K562 (cell line): ENCODE data around the gene CTTNBP2. TPM values are rescaled to one million over a fixed set of nuclear protein-coding genes. Genes with fewer than 3 reads are reported as not detected.
A peak's percentile ranks its signal among the peaks of the same experiment; 100 is the strongest.

ENCODE experiments used
- ATAC-seq: fragments of 200-7000 bp; cut with Tn5 transposase; 3 replicates; pipeline ENCODE4 v1.9.1; 2020; ENCODE audit warnings: moderate library complexity
- Bru-seq: library from RNA; stranded (reverse); fragments of 400-500 nt; gene quantifications from one replicate; lab custom pipeline; 2021; lab: Mats Ljungman, UMichigan
- BruChase-seq, 2 experiments: library from RNA; stranded (reverse); fragments of 400-500 nt; gene quantifications; one replicate each; lab custom pipeline; 2021; lab: Mats Ljungman, UMichigan
- BruUV-seq: library from RNA; stranded (reverse); fragments of 400-500 nt; replicated peaks from 2 replicates; lab custom pipeline; 2021; lab: Mats Ljungman, UMichigan
- CTCF ChIA-PET: fragments of 300-600 bp; formaldehyde crosslinking; extraction: SDS; loops from one replicate; lab custom pipeline; 2021; ENCODE audit warnings: low intra/inter-chr PET ratio; lab: Yijun Ruan, JAX
- POLR2A ChIA-PET: fragments of 300-600, 350-650 bp; sonication (Branson Sonifier 250); formaldehyde crosslinking; extraction: SDS; loops from one replicate; lab custom pipeline; 2021; ENCODE audit warnings: antibody characterized with exemption, inconsistent platforms; lab: Yijun Ruan, JAX
- DNase-seq, 4 experiments: peaks; one replicate each; pipeline versions ENCODE4 v3.0.0 to v3.0.0-alpha.2; 2011 to 2018; ENCODE audit warnings: low spot score in 3 of 4, mixed read lengths in 3 of 4; ENCODE audit errors: extremely low read depth in 1 of 4
- FAIRE-seq: peaks from 2 replicates; lab custom pipeline; 2011; peaks lifted over from hg19 to GRCh38; lab: Jason Lieb, UNC
- H2AFZ ChIP-seq: 2 replicates; pipeline ENCODE4 v1.6.0; 2011; ENCODE audit warnings: low read depth, low read length, control low read depth, inconsistent platforms
- H3K27ac ChIP-seq: fragments of 200-600 bp; 3 replicates; pipeline ENCODE4 v1.8.0; 2011; ENCODE audit warnings: low read depth, mild to moderate bottlenecking, control low read depth, inconsistent platforms, low read length, moderate library complexity, mixed read lengths; ENCODE audit errors: extremely low read depth
- H3K27me3 ChIP-seq, 2 experiments: fragments of 300-600 bp in 1 of 2; 2 replicates in 1 of 2; 3 replicates in 1 of 2; pipeline versions ENCODE4 v1.6.0 to v1.8.0; 2011; ENCODE audit warnings: inconsistent platforms in 2 of 2, low read length in 2 of 2, mild to moderate bottlenecking in 1 of 2, mixed read lengths in 1 of 2, moderate library complexity in 1 of 2; ENCODE audit not compliant: control insufficient read depth in 2 of 2, insufficient read depth in 2 of 2
- H3K36me3 ChIP-seq: fragments of 300-600 bp; 3 replicates; pipeline ENCODE4 v1.8.0; 2011; ENCODE audit warnings: mild to moderate bottlenecking, low read length, inconsistent platforms; ENCODE audit not compliant: control insufficient read depth, insufficient read depth
- H3K4me1 ChIP-seq, 2 experiments: fragments of 200-600 bp in 1 of 2; replicated peaks in 1 of 2; 2 replicates in 1 of 2; 3 replicates in 1 of 2; pipeline versions ENCODE4 v1.5.1 to v1.8.0; 2011; ENCODE audit warnings: inconsistent platforms in 2 of 2, low read length in 2 of 2, mild to moderate bottlenecking in 1 of 2, mixed read lengths in 1 of 2, moderate library complexity in 1 of 2; ENCODE audit not compliant: control insufficient read depth in 2 of 2, insufficient read depth in 2 of 2
- H3K4me2 ChIP-seq: 2 replicates; pipeline ENCODE4 v1.6.1; 2011; ENCODE audit warnings: low read length, control low read depth, inconsistent platforms, mixed read lengths; ENCODE audit not compliant: insufficient read depth
- H3K4me3 ChIP-seq: fragments of 200-600 bp; sonication (generic), shearing (Covaris generic); 2 replicates; pipeline ENCODE4 v1.5.1; 2016; ENCODE audit warnings: control low read depth, inconsistent platforms
- H3K79me2 ChIP-seq: fragments of 200-600 bp; 3 replicates; pipeline ENCODE4 v1.8.0; 2011; ENCODE audit warnings: low read length, inconsistent platforms; ENCODE audit not compliant: control insufficient read depth, insufficient read depth
- H3K9ac ChIP-seq, 2 experiments: 2 replicates each; pipeline versions ENCODE4 v1.6.0 to v1.6.1; 2011; ENCODE audit warnings: low read depth in 2 of 2, low read length in 2 of 2, control low read depth in 1 of 2, inconsistent platforms in 1 of 2, mild to moderate bottlenecking in 1 of 2, mixed read lengths in 1 of 2; ENCODE audit not compliant: insufficient read depth in 1 of 2
- H3K9me1 ChIP-seq: one replicate; pipeline ENCODE4 v1.6.0; 2011; ENCODE audit warnings: inconsistent platforms, mild to moderate bottlenecking, low read length, moderate library complexity; ENCODE audit not compliant: control insufficient read depth, insufficient read depth
- H3K9me3 ChIP-seq: replicated peaks from 2 replicates; pipeline ENCODE4 v1.5.1; 2011; ENCODE audit warnings: low read depth, low read length, inconsistent platforms; ENCODE audit not compliant: control insufficient read depth, insufficient read depth
- H4K20me1 ChIP-seq: replicated peaks from 2 replicates; pipeline ENCODE4 v1.6.1; 2011; ENCODE audit warnings: low read length, inconsistent platforms, mixed read lengths; ENCODE audit not compliant: control insufficient read depth, insufficient read depth
- HMGN3 ChIP-seq: IDR thresholded peaks from 2 replicates; pipeline ENCODE4 v1.6.1; 2011; ENCODE audit warnings: borderline replicate concordance, low read depth, mild to moderate bottlenecking, mixed read lengths, low read length; ENCODE audit not compliant: insufficient read length; ENCODE audit errors: extremely low read depth
- MEF2D ChIP-seq: conservative IDR thresholded peaks from 2 replicates; pipeline ENCODE4 v1.6.1; 2016; ENCODE audit warnings: low read depth, missing genetic modification characterization, missing compliant biosample characterization
- PHF21A ChIP-seq: fragments of 450-650 bp; IDR thresholded peaks from 2 replicates; pipeline ENCODE4 v1.6.1; 2017; ENCODE audit warnings: low read depth, borderline replicate concordance
- ZBTB33 ChIP-seq: sonication (generic); formaldehyde crosslinking; IDR thresholded peaks from 2 replicates; pipeline ENCODE4 v1.8.1; 2023; ENCODE audit warnings: mild to moderate bottlenecking, missing genetic modification reagents
- ZNF280A ChIP-seq: fragments of 450-650 bp; IDR thresholded peaks from 2 replicates; pipeline ENCODE4 v1.6.1; 2018; ENCODE audit warnings: mild to moderate bottlenecking, low read depth; ENCODE audit not compliant: partially characterized antibody
- ZSCAN29 ChIP-seq: fragments of 450-650 bp; IDR thresholded peaks from 2 replicates; pipeline ENCODE4 v1.6.1; 2017
- WGBS: fragments of 100-300 bp; shearing (Covaris generic); methylation state at CpG from one replicate; pipeline ENCODE4 v1.1.6; 2016; ENCODE audit warnings: low coverage, mixed read lengths; ENCODE audit not compliant: insufficient coverage; ENCODE audit errors: missing lambda C conversion rate; 5-methylcytosine and 5-hydroxymethylcytosine counted together
- in situ Hi-C: fragments of 300-500 bp; cut with MboI; formaldehyde crosslinking; loops from 4 replicates; pipeline ENCODE4 v1.15.0; 2018; ENCODE audit warnings: inconsistent platforms, mixed read lengths
- intact Hi-C: fragments of 100-400 bp; cut with micrococcal nuclease; formaldehyde crosslinking; loops from 2 replicates; pipeline ENCODE4 v1.14.2; 2022
- long read RNA-seq, 3 experiments: library from polyadenylated mRNA in 2 of 3; library from RNA in 1 of 3; unstranded in 2 of 3; stranded (forward) in 1 of 3; transcript quantifications; one replicate each; pipeline ENCODE4 v2.0.0, GENCODE V29; 2019 to 2022
- polyA minus RNA-seq, 3 experiments: library from RNA; depleted of rRNA, polyadenylated mRNA; stranded (reverse); fragments of >200 nt; gene quantifications; 2 replicates each; pipeline ENCODE4 v1.2.3, GENCODE V29; 2011
- polyA plus RNA-seq, 8 experiments: library from polyadenylated mRNA; depleted of rRNA in 4 of 8; stranded (reverse) in 5 of 8; unstranded in 3 of 8; fragments of >200 nt; fragmentation: Nextera tagmentation in 2 of 8; fragmentation: Illumina TruSeq in 1 of 8; extraction: Ambion mirVana in 2 of 8; extraction: Trizol in 1 of 8; gene quantifications; 2 replicates each; pipeline versions ENCODE4 v1.2.1 to v1.2.3, GENCODE V29; 2011 to 2014; ENCODE audit warnings: inconsistent platforms in 1 of 8, missing spikeins in 1 of 8
- total RNA-seq, 7 experiments: library from RNA; depleted of rRNA in 6 of 7; stranded (reverse); fragments of >200 nt in 6 of 7; fragmentation: Illumina TruSeq in 2 of 7; extraction: Trizol in 2 of 7; gene quantifications; 2 replicates each; pipeline versions ENCODE4 v1.2.1 to v1.2.3, GENCODE V29; 2011 to 2021; ENCODE audit warnings: low replicate concordance in 1 of 7

The CTTNBP2 gene
- not detected in 2 replicates for total RNA-seq (2011; cell fraction: chromatin; rRNA removed; ENCODE audit: low replicate concordance)
- total RNA-seq (2011; cell fraction: nucleolus; rRNA removed): not detected in 2 replicates
- total RNA-seq (2011; cell fraction: nucleoplasm; rRNA removed): not detected in 2 replicates
- total RNA-seq (2014; rRNA removed): 0.05 TPM in 1 of 2 replicates, not detected in the other
- not detected in 2 replicates for total RNA-seq (2014; rRNA removed; fragmentation: Illumina TruSeq; extraction: Trizol)
- 0.11 TPM in 1 of 2 replicates, not detected in the other for total RNA-seq (2015; rRNA removed; fragmentation: Illumina TruSeq; extraction: Trizol)
- total RNA-seq (2021): 0.09 TPM in 1 of 2 replicates, not detected in the other
- polyA plus RNA-seq (2011; rRNA removed): not detected in 2 replicates
- 0.01 TPM in 1 of 2 replicates, not detected in the other for polyA plus RNA-seq (2011; cell fraction: cytosol; rRNA removed)
- polyA plus RNA-seq (2011; cell fraction: nucleus; rRNA removed): not detected in 2 replicates
- not detected in 2 replicates for polyA plus RNA-seq (2012)
- not detected in 2 replicates for polyA plus RNA-seq (2014; fragmentation: Illumina TruSeq; extraction: Trizol)
- polyA plus RNA-seq (2014; fragmentation: Nextera tagmentation; extraction: Ambion mirVana): not detected
- not detected in 2 replicates for polyA plus RNA-seq (2014; rRNA removed)
- polyA minus RNA-seq (2011; rRNA and poly(A)+ RNA removed): 0.04 TPM in 1 of 2 replicates, not detected in the other
- polyA minus RNA-seq (2011; cell fraction: cytosol; rRNA and poly(A)+ RNA removed): not detected in 2 replicates
- not detected in 2 replicates for polyA minus RNA-seq (2011; cell fraction: nucleus; rRNA and poly(A)+ RNA removed)
- Bru-seq, nascent RNA: percentile 3 among the genes with signal in this experiment
- percentile 4 among the genes with signal in this experiment for BruChase-seq, experiment 1, labeled RNA remaining after a 2-hour chase
- percentile 6 among the genes with signal in this experiment for BruChase-seq, experiment 2, labeled RNA remaining after a 6-hour chase
- long read RNA-seq, experiment 1: 0 reads
- long read RNA-seq, experiment 2: 0 reads
- long read RNA-seq, experiment 3: 0 reads

GRCh38 chr7:117873310-117874190 lies at the start of gene CTTNBP2:
Gene CTTNBP2, minus strand, starts transcription at chr7:117873441. Its CDS starts 26 bp downstream, at chr7:117873415.
- H3K27me3 ChIP-seq: peaks cover 16 to 29% of the 10 kb centered on the region in 2 experiments; a peak in 4 of 5 replicates
- no peaks in the 10 kb centered on the region for H3K36me3 ChIP-seq
- no peaks in the 10 kb centered on the region for H3K9me1 ChIP-seq
- H3K9ac ChIP-seq: no peak within 1 kb of the TSS
- 19% methylated on average over 70 of the region's 87 CpGs for WGBS
- POLR2A ChIA-PET: interaction anchor here (1.3 kb wide), 1 partner anchor 9 kb away, joined by 3 read pairs; no protein-coding TSS in a partner anchor
- peaks cover 0 to 12% of the 10 kb centered on the region in 2 experiments; a peak in 2 of 5 replicates for H3K4me1 ChIP-seq
- H4K20me1 ChIP-seq: no peaks in the 10 kb centered on the region
- no peak within 1 kb of the TSS for H2AFZ ChIP-seq
- no peaks in the 10 kb centered on the region for H3K79me2 ChIP-seq
- peak; percentile 81; the same call in 1 of the 2 replicates for TF ChIP-seq PHF21A
- TF ChIP-seq ZSCAN29: peak; percentile 63; the same call in 1 of the 2 replicates
- TF ChIP-seq ZNF280A: no peak
- peak; percentile 3; the same call in 1 of the 2 replicates for TF ChIP-seq ZBTB33 (CRISPR knock-in tag)
- TF ChIP-seq HMGN3: peak; percentile 25
- TF ChIP-seq MEF2D (tag): no peak
- BruUV-seq: no TSS peak
- FAIRE-seq (no peak), DNase-seq (peak in 2 of 4 experiments; percentile 5 to 17), ATAC-seq (peak; percentile 64)
- H3K4me3 ChIP-seq: peak within 1 kb of the TSS; percentile 9; the same call in 1 of the 2 replicates
- H3K4me2 ChIP-seq: no peak within 1 kb of the TSS
- no peak within 1 kb of the TSS for H3K27ac ChIP-seq
- no peaks in the 10 kb centered on the region for H3K9me3 ChIP-seq
- CTCF ChIA-PET: no interaction called here
- in situ Hi-C loops: no loop called here
- intact Hi-C loops: no loop called here
